ENCODE measurements around the gene HYCC2. TPM values are rescaled to one million over a fixed set of nuclear protein-coding genes. Genes with fewer than 3 reads are reported as not detected.

The HYCC2 gene
- total and polyA plus RNA-seq, 2 donors from 2014 or later = 4.0 to 30.1 TPM

GRCh38 chr2:201107624-201108023 lies 36.2 kb upstream of the HYCC2 start:
- Histone ChIP-seq H3K27me3 (ENCODE audit: control insufficient read depth, insufficient read depth, low read length) (no peaks in the 10 kb centered on the region), H3K4me3 (ENCODE audit: low read length in 3 of 3) (no peak overlapping the region), H3K9me3 (ENCODE audit: control insufficient read depth in 2 of 3, insufficient read depth in 1 of 3, low read length in 3 of 3) (no peaks in the 10 kb centered on the region), H3K9ac (ENCODE audit: low read length in 3 of 3) (no peak overlapping the region), H3K27ac (ENCODE audit: low read depth in 2 of 2, low read length in 2 of 2) (no peak overlapping the region), H3K4me1 (ENCODE audit: control insufficient read depth in 2 of 3, insufficient read depth in 2 of 3, low read depth in 1 of 3, low read length in 3 of 3) (no peaks in the 10 kb centered on the region), H3K36me3 (ENCODE audit: control insufficient read depth in 2 of 3, insufficient read depth in 3 of 3, low read length in 3 of 3) (no peaks in the 10 kb centered on the region)
- DNase-seq (no peak), FAIRE-seq (no peak)
- intact Hi-C loops (cut with DNase I) = no loop called here
- TF ChIP-seq CTCF (IDR thresholded peaks at IDR 0.05; ENCODE audit: borderline replicate concordance, extremely low read depth, insufficient read depth) = no peak

- no peaks in the 10 kb centered on the region for H3K27me3 ChIP-seq (ENCODE audit: control insufficient read depth, insufficient read depth, low read length)
- no peaks in the 10 kb centered on the region for H3K9me3 ChIP-seq (ENCODE audit: control insufficient read depth in 2 of 3, insufficient read depth in 1 of 3, low read length in 3 of 3)
- H3K4me1 ChIP-seq (ENCODE audit: control insufficient read depth in 2 of 3, insufficient read depth in 2 of 3, low read depth in 1 of 3, low read length in 3 of 3) = no peaks in the 10 kb centered on the region
- no peaks in the 10 kb centered on the region for H3K36me3 ChIP-seq (ENCODE audit: control insufficient read depth in 2 of 3, insufficient read depth in 3 of 3, low read length in 3 of 3)
- no peak overlapping the region for H3K4me3 ChIP-seq (ENCODE audit: low read length in 3 of 3)
- FAIRE-seq (no peak), DNase-seq (no peak)
- TF ChIP-seq CTCF (IDR thresholded peaks at IDR 0.05; ENCODE audit: borderline replicate concordance, extremely low read depth, insufficient read depth) = no peak
- intact Hi-C loops (cut with DNase I) = no loop called here
- H3K9ac ChIP-seq (ENCODE audit: low read length in 3 of 3) = no peak overlapping the region
- no peak overlapping the region for H3K27ac ChIP-seq (ENCODE audit: low read depth in 2 of 2, low read length in 2 of 2)
Observed at GRCh38 chr2:201105759-201106158, 34.3 kb upstream of the HYCC2 start.

GRCh38 chr2:201100497-201100896 lies 29.0 kb upstream of the HYCC2 start:
- H3K9me3 ChIP-seq (ENCODE audit: control insufficient read depth in 2 of 3, insufficient read depth in 1 of 3, low read length in 3 of 3) = no peaks in the 10 kb centered on the region
- H3K27me3 ChIP-seq (ENCODE audit: control insufficient read depth, insufficient read depth, low read length) = no peaks in the 10 kb centered on the region
- no peak for DNase-seq
- no peak overlapping the region for H3K9ac ChIP-seq (ENCODE audit: low read length in 3 of 3)
- H3K4me1 ChIP-seq (ENCODE audit: control insufficient read depth in 2 of 3, insufficient read depth in 2 of 3, low read depth in 1 of 3, low read length in 3 of 3) = no peaks in the 10 kb centered on the region
- H3K27ac ChIP-seq (ENCODE audit: low read depth in 2 of 2, low read length in 2 of 2) = no peak overlapping the region
- no peak for TF ChIP-seq CTCF (IDR thresholded peaks at IDR 0.05; ENCODE audit: borderline replicate concordance, extremely low read depth, insufficient read depth)
- intact Hi-C loops (cut with DNase I) = no loop called here
- H3K36me3 ChIP-seq (ENCODE audit: control insufficient read depth in 2 of 3, insufficient read depth in 3 of 3, low read length in 3 of 3) = no peaks in the 10 kb centered on the region
- FAIRE-seq = no peak
- no peak overlapping the region for H3K4me3 ChIP-seq (ENCODE audit: low read length in 3 of 3)

GRCh38 chr2:201093573-201093972 lies 22.1 kb upstream of the HYCC2 start:
- Histone ChIP-seq H3K4me1 (ENCODE audit: control insufficient read depth in 2 of 3, insufficient read depth in 2 of 3, low read depth in 1 of 3, low read length in 3 of 3) (no peaks in the 10 kb centered on the region), H3K27ac (ENCODE audit: low read depth in 2 of 2, low read length in 2 of 2) (no peak overlapping the region), H3K9ac (ENCODE audit: low read length in 3 of 3) (no peak overlapping the region), H3K9me3 (ENCODE audit: control insufficient read depth in 2 of 3, insufficient read depth in 1 of 3, low read length in 3 of 3) (no peaks in the 10 kb centered on the region), H3K27me3 (ENCODE audit: control insufficient read depth, insufficient read depth, low read length) (no peaks in the 10 kb centered on the region), H3K4me3 (ENCODE audit: low read length in 3 of 3) (no peak overlapping the region), H3K36me3 (ENCODE audit: control insufficient read depth in 2 of 3, insufficient read depth in 3 of 3, low read length in 3 of 3) (no peaks in the 10 kb centered on the region)
- intact Hi-C loops (cut with DNase I) = no loop called here
- DNase-seq = no peak
- no peak for FAIRE-seq
- TF ChIP-seq CTCF (IDR thresholded peaks at IDR 0.05; ENCODE audit: borderline replicate concordance, extremely low read depth, insufficient read depth) = no peak

All from kidney (tissue), 14 donors.